Neuronal stem cell (in vitro differentiated cells): ENCODE data around the gene CHRNA3.

Experiments
- DNase-seq: peaks from one replicate; pipeline ENCODE4 v3.0.0-alpha.2; 2013; ENCODE audit warnings: low spot score
- H2AFZ ChIP-seq: one replicate; pipeline ENCODE4 v1.6.1; 2013; ENCODE audit warnings: mild to moderate bottlenecking, low read length, inconsistent platforms
- H2AK5ac ChIP-seq: 2 replicates; pipeline ENCODE4 v1.6.1; 2013; ENCODE audit warnings: low read depth, mild to moderate bottlenecking, inconsistent platforms, low read length, moderate library complexity, mixed read lengths
- H2BK120ac ChIP-seq: 2 replicates; pipeline ENCODE4 v1.6.1; 2013; ENCODE audit warnings: low read depth, mild to moderate bottlenecking, inconsistent platforms, low read length, moderate library complexity, mixed read lengths
- H2BK12ac ChIP-seq: one replicate; pipeline ENCODE4 v1.6.1; 2013; ENCODE audit warnings: low read length, inconsistent platforms
- H2BK15ac ChIP-seq: 2 replicates; pipeline ENCODE4 v1.6.1; 2013; ENCODE audit warnings: mild to moderate bottlenecking, low read length, inconsistent platforms, mixed read lengths
- H2BK5ac ChIP-seq: one replicate; pipeline ENCODE4 v1.6.1; 2013; ENCODE audit warnings: inconsistent platforms, mild to moderate bottlenecking, low read length, moderate library complexity
- H3K14ac ChIP-seq: one replicate; pipeline ENCODE4 v1.6.1; 2013; ENCODE audit warnings: low read length, inconsistent platforms
- H3K18ac ChIP-seq: 2 replicates; pipeline ENCODE4 v1.6.1; 2013; ENCODE audit warnings: low read length, inconsistent platforms
- H3K23ac ChIP-seq: 2 replicates; pipeline ENCODE4 v1.6.1; 2013; ENCODE audit warnings: low read depth, mild to moderate bottlenecking, mixed read lengths, low read length, inconsistent platforms; ENCODE audit not compliant: poor library complexity
- H3K27ac ChIP-seq: replicated peaks from 3 replicates; pipeline ENCODE4 v1.5.1; 2013; ENCODE audit warnings: low read length, inconsistent platforms
- H3K27me3 ChIP-seq, 3 experiments: 2 replicates each; pipeline ENCODE4 v1.6.1; 2013; ENCODE audit warnings: low read length in 3 of 3, mild to moderate bottlenecking in 2 of 3, inconsistent platforms in 1 of 3, low read depth in 1 of 3, mixed read lengths in 1 of 3, moderate library complexity in 1 of 3; ENCODE audit not compliant: control insufficient read depth in 3 of 3, insufficient read depth in 3 of 3
- H3K36me3 ChIP-seq, 2 donors: replicated peaks in 1 of 2; 2 replicates each; pipeline ENCODE4 v1.6.1; 2013; ENCODE audit warnings: low read length in 2 of 2; ENCODE audit not compliant: control insufficient read depth in 2 of 2, insufficient read depth in 2 of 2
- H3K4ac ChIP-seq: 2 replicates; pipeline ENCODE4 v1.6.1; 2013; ENCODE audit warnings: inconsistent platforms, mild to moderate bottlenecking, low read length, moderate library complexity
- H3K4me1 ChIP-seq, 2 donors: 1 replicate in 1 of 2; 2 replicates in 1 of 2; pipeline ENCODE4 v1.6.1; 2013; ENCODE audit warnings: low read length in 2 of 2, low read depth in 1 of 2; ENCODE audit not compliant: control insufficient read depth in 2 of 2, insufficient read depth in 1 of 2
- H3K4me2 ChIP-seq: one replicate; pipeline ENCODE4 v1.6.1; 2013; ENCODE audit warnings: mild to moderate bottlenecking, low read length, inconsistent platforms; ENCODE audit not compliant: insufficient read depth, poor library complexity, severe bottlenecking
- H3K4me3 ChIP-seq, 2 donors: 2 replicates each; pipeline ENCODE4 v1.5.1; 2013; ENCODE audit warnings: low read length in 2 of 2, mild to moderate bottlenecking in 2 of 2, inconsistent platforms in 1 of 2, moderate library complexity in 1 of 2
- H3K79me1 ChIP-seq: one replicate; pipeline ENCODE4 v1.6.1; 2013; ENCODE audit warnings: low read depth, mild to moderate bottlenecking, inconsistent platforms, low read length, moderate library complexity
- H3K9ac ChIP-seq: one replicate; pipeline ENCODE4 v1.6.1; 2013; ENCODE audit warnings: mild to moderate bottlenecking, low read depth, low read length, inconsistent platforms; ENCODE audit not compliant: poor library complexity
- H3K9me3 ChIP-seq, 2 donors: replicated peaks in 1 of 2; 2 replicates each; pipeline versions ENCODE3 to v1.6.1; 2013; ENCODE audit warnings: low read length in 2 of 2, mild to moderate bottlenecking in 2 of 2, inconsistent platforms in 1 of 2, low read depth in 1 of 2, mixed read lengths in 1 of 2, moderate library complexity in 1 of 2; ENCODE audit not compliant: control insufficient read depth in 2 of 2, insufficient read depth in 1 of 2
- H4K8ac ChIP-seq: one replicate; pipeline ENCODE4 v1.6.1; 2013; ENCODE audit warnings: low read depth, mild to moderate bottlenecking, inconsistent platforms, low read length, moderate library complexity
- H4K91ac ChIP-seq: one replicate; pipeline ENCODE4 v1.6.1; 2013; ENCODE audit warnings: low read length, low read depth, mild to moderate bottlenecking, inconsistent platforms; ENCODE audit not compliant: poor library complexity
- WGBS, 2 donors: extraction: QIAGEN DNeasy Blood & Tissue Kit; methylation state at CpG; one replicate each; pipeline ENCODE4 v1.1.7; 2013; ENCODE audit warnings: missing lambda C conversion rate in 2 of 2, mixed read lengths in 1 of 2; ENCODE audit not compliant: insufficient read length in 2 of 2, insufficient replicate concordance in 1 of 2; ENCODE audit errors: extremely low coverage in 2 of 2; 5-methylcytosine and 5-hydroxymethylcytosine counted together

CHRNA3 gene

DNA sequence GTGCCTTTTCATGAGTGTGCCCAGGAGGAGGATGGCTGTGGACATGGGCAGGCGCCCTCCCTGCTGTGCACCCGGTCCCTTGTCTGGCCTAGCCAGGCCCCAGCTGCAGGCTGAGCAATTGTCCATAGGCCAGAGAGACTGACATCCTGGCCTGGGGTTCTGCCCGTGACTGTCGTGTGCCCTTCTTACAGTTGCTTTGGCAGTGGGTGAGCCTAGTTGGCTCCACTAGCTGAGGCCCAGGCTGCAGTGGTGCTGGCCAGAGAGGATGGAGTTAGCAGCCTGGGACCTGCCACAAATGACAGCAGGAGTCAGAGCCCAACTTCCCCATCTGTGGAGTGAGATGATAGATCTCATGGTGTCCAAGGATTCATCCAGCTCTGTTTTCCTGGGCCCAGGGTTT is 29.2 kb upstream of the CHRNA3 start:
- no peak overlapping the region for H3K23ac ChIP-seq
- H4K8ac ChIP-seq, result peak overlapping the region; percentile 89
- H3K18ac ChIP-seq, result peak overlapping the region; percentile 51
- H2BK5ac ChIP-seq, result no peak overlapping the region
- H3K36me3 ChIP-seq, result no peaks in the 10 kb centered on the region
- H3K4me1 ChIP-seq, result no peaks in the 10 kb centered on the region
- no peak for DNase-seq
- H2AFZ ChIP-seq, result no peak overlapping the region
- H3K4me2 ChIP-seq, result no peak overlapping the region
- H3K27me3 ChIP-seq, result peaks cover 0 to 41% (median 0%) of the 10 kb centered on the region in 3 experiments
- no peak overlapping the region for H3K4ac ChIP-seq
- no peak overlapping the region for H4K91ac ChIP-seq
- WGBS, 2 donors, result no CpG with 5 or more reads among the region's 4 CpGs
- no peak overlapping the region for H3K27ac ChIP-seq
- no peak overlapping the region for H2BK12ac ChIP-seq
- no peak overlapping the region for H3K4me3 ChIP-seq
- H3K9me3 ChIP-seq, result no peaks in the 10 kb centered on the region
- no peak overlapping the region for H2BK120ac ChIP-seq
- peak overlapping the region; percentile 67 for H3K9ac ChIP-seq
- H2AK5ac ChIP-seq, result no peak overlapping the region
- no peaks in the 10 kb centered on the region for H3K79me1 ChIP-seq
- peak overlapping the region; percentile 76 for H3K14ac ChIP-seq
- H2BK15ac ChIP-seq, result no peak overlapping the region

DNA sequence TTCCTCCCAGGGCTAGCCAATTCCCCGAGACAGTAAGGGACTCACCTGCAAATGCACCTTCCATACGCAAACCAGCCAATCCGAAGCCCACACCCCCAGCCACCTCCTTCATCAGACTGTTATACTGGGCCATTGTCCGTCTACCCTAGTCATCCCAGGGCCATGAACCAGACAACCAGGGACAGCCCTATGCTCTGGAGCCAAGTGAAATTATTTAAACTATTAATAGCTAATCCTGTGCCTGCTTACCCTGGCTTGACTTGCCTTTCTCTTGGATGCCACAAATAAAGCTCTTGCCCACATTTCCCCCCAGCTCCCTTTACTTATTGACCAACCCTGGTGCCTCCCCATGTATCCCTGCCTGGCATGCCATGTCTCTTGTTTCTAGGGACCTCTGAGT is 24.2 kb upstream of the CHRNA3 start:
- DNase-seq, result no peak
- no CpG with 5 or more reads among the region's 4 CpGs for WGBS, 2 donors
- H3K79me1 ChIP-seq, result no peaks in the 10 kb centered on the region
- no peaks in the 10 kb centered on the region for H3K36me3 ChIP-seq
- no peak overlapping the region for H2BK12ac ChIP-seq
- no peak overlapping the region for H3K4ac ChIP-seq
- H3K14ac ChIP-seq, result no peak overlapping the region
- no peak overlapping the region for H2BK15ac ChIP-seq
- H3K23ac ChIP-seq, result no peak overlapping the region
- no peak overlapping the region for H3K4me3 ChIP-seq
- H3K27me3 ChIP-seq, result peaks cover 0 to 47% (median 11%) of the 10 kb centered on the region in 3 experiments
- H2BK120ac ChIP-seq, result no peak overlapping the region
- H2AFZ ChIP-seq, result no peak overlapping the region
- H2AK5ac ChIP-seq, result no peak overlapping the region
- peaks cover 0 to 7% of the 10 kb centered on the region in 2 donors for H3K4me1 ChIP-seq
- H2BK5ac ChIP-seq, result no peak overlapping the region
- H4K91ac ChIP-seq, result no peak overlapping the region
- H3K27ac ChIP-seq, result no peak overlapping the region
- H3K4me2 ChIP-seq, result no peak overlapping the region
- no peak overlapping the region for H3K18ac ChIP-seq
- no peak overlapping the region for H4K8ac ChIP-seq
- no peak overlapping the region for H3K9ac ChIP-seq
- no peaks in the 10 kb centered on the region for H3K9me3 ChIP-seq

DNA sequence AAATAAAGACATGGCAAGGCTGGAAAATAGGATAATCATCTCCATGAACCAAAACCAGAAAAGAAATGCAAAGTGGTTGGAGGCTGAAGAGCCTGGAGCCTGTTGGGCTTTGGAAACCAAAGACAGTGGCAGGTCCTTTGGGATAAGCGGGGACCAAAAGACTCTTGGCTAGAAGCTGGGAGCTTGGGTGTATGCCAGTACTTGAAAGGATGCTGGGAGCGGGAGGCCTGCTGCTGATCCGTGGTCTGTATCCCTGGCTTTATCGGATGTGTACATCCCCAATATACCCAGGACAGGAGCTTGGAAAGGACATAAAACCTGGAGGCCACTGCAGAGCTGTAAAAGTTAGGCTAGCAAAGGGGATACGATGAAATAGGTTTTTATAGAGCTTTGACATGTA is 21.5 kb upstream of the CHRNA3 start:
- no peak overlapping the region for H4K8ac ChIP-seq
- WGBS, 2 donors, result no CpG with 5 or more reads among the region's 5 CpGs

DNA sequence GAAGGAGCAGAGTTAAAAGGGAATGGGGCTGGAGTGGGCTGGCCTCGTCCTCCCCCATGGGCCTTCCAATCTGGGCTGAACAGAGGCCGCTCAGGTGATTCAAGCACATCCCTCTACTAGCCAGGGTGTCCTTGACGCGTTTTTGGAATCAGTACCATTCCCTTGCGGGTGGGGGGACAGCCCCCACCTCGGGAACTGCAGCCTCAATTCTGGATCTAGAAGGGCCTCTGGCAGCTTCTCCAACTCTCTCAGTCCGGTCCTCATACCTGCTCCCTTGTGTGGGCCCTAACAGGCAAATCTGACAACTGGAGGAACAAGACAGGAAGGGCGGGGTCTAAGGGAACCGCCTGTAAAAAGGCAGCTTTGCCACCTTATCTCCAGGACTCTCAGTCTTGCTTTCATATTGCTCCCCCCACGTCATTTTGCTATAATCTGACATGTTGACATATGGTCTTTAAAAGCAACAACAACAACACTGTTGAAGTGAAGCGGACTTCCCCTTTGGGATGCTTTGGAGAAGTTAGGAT is 21.0 kb upstream of the CHRNA3 start:
- H4K91ac ChIP-seq, result no peak overlapping the region
- no CpG with 5 or more reads among the region's 11 CpGs for WGBS, 2 donors
- H2AK5ac ChIP-seq, result no peak overlapping the region
- no peak overlapping the region for H3K27ac ChIP-seq
- no peaks in the 10 kb centered on the region for H3K36me3 ChIP-seq
- no peaks in the 10 kb centered on the region for H3K9me3 ChIP-seq
- peaks cover 0 to 60% (median 14%) of the 10 kb centered on the region in 3 experiments for H3K27me3 ChIP-seq
- H3K14ac ChIP-seq, result no peak overlapping the region
- no peak overlapping the region for H2BK5ac ChIP-seq
- no peak overlapping the region for H2BK120ac ChIP-seq
- no peak overlapping the region for H2BK12ac ChIP-seq
- no peak overlapping the region for H3K4ac ChIP-seq
- H3K4me2 ChIP-seq, result no peak overlapping the region
- no peak overlapping the region for H3K23ac ChIP-seq
- H3K4me1 ChIP-seq, result peaks cover 0 to 7% of the 10 kb centered on the region in 2 donors
- no peak overlapping the region for H4K8ac ChIP-seq
- no peak for DNase-seq
- H3K4me3 ChIP-seq, result no peak overlapping the region
- H3K9ac ChIP-seq, result no peak overlapping the region
- H2BK15ac ChIP-seq, result no peak overlapping the region
- peak overlapping the region; percentile 93 for H2AFZ ChIP-seq
- no peak overlapping the region for H3K18ac ChIP-seq
- no peaks in the 10 kb centered on the region for H3K79me1 ChIP-seq

More for the DNA sequence above, 21.5 kb upstream of the CHRNA3 start:
- Histone ChIP-seq H2AK5ac (no peak overlapping the region), H3K27ac (no peak overlapping the region), H3K4me2 (no peak overlapping the region), H3K4ac (no peak overlapping the region), H2BK5ac (no peak overlapping the region), H3K79me1 (no peaks in the 10 kb centered on the region), H4K91ac (no peak overlapping the region), H3K27me3 (peaks cover 0 to 56% (median 14%) of the 10 kb centered on the region in 3 experiments), H3K14ac (no peak overlapping the region), H2AFZ (no peak overlapping the region), H2BK12ac (no peak overlapping the region), H3K36me3 (no peaks in the 10 kb centered on the region), H3K18ac (no peak overlapping the region), H3K4me1 (peaks cover 0 to 7% of the 10 kb centered on the region in 2 donors), H3K9me3 (no peaks in the 10 kb centered on the region), H3K4me3 (no peak overlapping the region), H3K9ac (no peak overlapping the region), H3K23ac (no peak overlapping the region), H2BK120ac (no peak overlapping the region), H2BK15ac (no peak overlapping the region)
- no peak for DNase-seq
